OCI-LY7 (cell line): ENCODE results near the gene DOHH.

Experiments used
- CTCF ChIP-seq: fragments of 200-600 bp; sonication (generic); conservative IDR thresholded peaks from 2 replicates; pipeline ENCODE4 v1.5.1; 2014; ENCODE audit warnings: mild to moderate bottlenecking, antibody characterized with exemption, low read length, moderate library complexity, mixed read lengths
- EZH2phosphoT487 ChIP-seq: fragments of 200-600 bp; sonication (generic); IDR thresholded peaks from 2 replicates; pipeline ENCODE4 v1.6.1; 2018; ENCODE audit warnings: low read depth, borderline replicate concordance, mild to moderate bottlenecking, mixed run types, antibody characterized with exemption, low read length, moderate library complexity, mixed read lengths

GRCh38 chr19:3524904-3525451, 24.5 kb upstream of the DOHH start:
- TF ChIP-seq CTCF (no peak), EZH2phosphoT487 (no peak)
